GM23338 (cell line): Measurements from ENCODE around the gene WNT5B. TPM values are rescaled to one million over a fixed set of nuclear protein-coding genes. Genes with fewer than 3 reads are reported as not detected.

Experiments used
- ATAC-seq: fragments of 200-7000 bp; cut with Tn5 transposase; 3 replicates; pipeline ENCODE4 v1.9.1; 2020
- DNase-seq: peaks from one replicate; pipeline ENCODE4 v3.0.0-alpha.2; 2015; ENCODE audit warnings: low spot score
- H2AFZ ChIP-seq: fragments of 200-600 bp; sonication (generic); 2 replicates; pipeline ENCODE4 v1.8.0; 2016; ENCODE audit warnings: antibody characterized with exemption, mild to moderate bottlenecking, moderate library complexity
- H3F3A ChIP-seq: fragments of 200-600 bp; sonication (generic); replicated peaks from 2 replicates; pipeline ENCODE4 v1.8.0; 2017; ENCODE audit warnings: antibody characterized with exemption, mixed run types, low read depth
- H3K27ac ChIP-seq: fragments of 200-600 bp; sonication (generic); 2 replicates; pipeline ENCODE4 v1.6.1; 2016; ENCODE audit warnings: low read depth
- H3K27me3 ChIP-seq: fragments of 200-600 bp; sonication (generic); 2 replicates; pipeline ENCODE4 v1.8.0; 2016; ENCODE audit warnings: mild to moderate bottlenecking, mixed run types, moderate library complexity; ENCODE audit not compliant: insufficient read depth
- H3K36me3 ChIP-seq: fragments of 200-600 bp; sonication (generic); 2 replicates; pipeline ENCODE4 v1.8.0; 2016; ENCODE audit warnings: mild to moderate bottlenecking; ENCODE audit not compliant: insufficient read depth
- H3K4me1 ChIP-seq: fragments of 200-600 bp; sonication (generic); 2 replicates; pipeline ENCODE4 v1.8.0; 2016; ENCODE audit warnings: mild to moderate bottlenecking, moderate library complexity; ENCODE audit not compliant: insufficient read depth
- H3K4me2 ChIP-seq: fragments of 200-600 bp; sonication (generic); 2 replicates; pipeline ENCODE4 v1.7.1; 2017; ENCODE audit warnings: mixed run types
- H3K4me3 ChIP-seq: fragments of 200-600 bp; sonication (generic); 2 replicates; pipeline ENCODE4 v1.6.1; 2016; ENCODE audit warnings: mixed run types
- H3K79me2 ChIP-seq: fragments of 200-600 bp; sonication (generic); replicated peaks from 2 replicates; pipeline ENCODE4 v1.8.0; 2017; ENCODE audit warnings: mild to moderate bottlenecking; ENCODE audit not compliant: insufficient read depth
- H3K9me2 ChIP-seq: fragments of 200-600 bp; sonication (generic); 2 replicates; pipeline ENCODE4 v1.8.0; 2017; ENCODE audit not compliant: insufficient read depth
- H4K20me1 ChIP-seq: fragments of 200-600 bp; sonication (generic); replicated peaks from 2 replicates; pipeline ENCODE4 v1.8.0; 2017; ENCODE audit warnings: mild to moderate bottlenecking; ENCODE audit not compliant: insufficient read depth
- H3K27ac Mint-ChIP-seq: 2 replicates; pipeline ENCODE4 v1.8.0; 2020; ENCODE audit warnings: inconsistent platforms, mild to moderate bottlenecking, moderate library complexity, mixed read lengths
- H3K27me3 Mint-ChIP-seq: 3 replicates; pipeline ENCODE4 v1.8.0; 2022; ENCODE audit warnings: low read depth, mild to moderate bottlenecking, moderate library complexity, mixed read lengths, inconsistent platforms; ENCODE audit not compliant: insufficient read depth, poor library complexity
- H3K36me3 Mint-ChIP-seq: 3 replicates; pipeline ENCODE4 v1.8.0; 2021; ENCODE audit warnings: low read depth, mild to moderate bottlenecking, inconsistent platforms, moderate library complexity, mixed read lengths
- H3K4me1 Mint-ChIP-seq: 3 replicates; pipeline ENCODE4 v1.8.0; 2020; ENCODE audit warnings: mild to moderate bottlenecking, inconsistent platforms, mixed read lengths
- H3K4me3 Mint-ChIP-seq: 3 replicates; pipeline ENCODE4 v1.8.0; 2021; ENCODE audit warnings: moderate library complexity, mild to moderate bottlenecking, inconsistent platforms, mixed read lengths
- H3K9me3 Mint-ChIP-seq: 3 replicates; pipeline ENCODE4 v1.8.0; 2020; ENCODE audit warnings: moderate library complexity, mild to moderate bottlenecking, inconsistent platforms, mixed read lengths
- CREB1 ChIP-seq: fragments of 250-450 bp; sonication (Bioruptor Pico); IDR thresholded peaks from 2 replicates; pipeline ENCODE4 v1.5.0; 2020; ENCODE audit warnings: low read depth, mild to moderate bottlenecking, moderate library complexity
- JUNB ChIP-seq: IDR thresholded peaks from one replicate; pipeline ENCODE4 v1.6.1; 2016; ENCODE audit warnings: antibody characterized with exemption; ENCODE audit not compliant: unreplicated experiment
- polyA plus RNA-seq: library from polyadenylated mRNA; unstranded; fragments of >200 nt; fragmentation: Nextera tagmentation; extraction: Ambion mirVana; gene quantifications from 2 replicates; pipeline ENCODE4 v1.2.1, GENCODE V29; 2016
- total RNA-seq: library from RNA; depleted of rRNA; stranded (reverse); fragments of >200 nt; shearing (Covaris generic); gene quantifications from 2 replicates; pipeline ENCODE4 v1.2.3, GENCODE V29; 2014
- TF ChIP-seq, protein P1 (sequence below): fragments of 250-450 bp; sonication (Bioruptor Pico); IDR thresholded peaks from 2 replicates; pipeline ENCODE4 v1.5.0; 2020; ENCODE audit warnings: mild to moderate bottlenecking, moderate library complexity
- TF ChIP-seq, protein P2 (sequence below), 2 experiments: fragments of 200-600 bp in 1 of 2; sonication (generic) in 1 of 2; conservative IDR thresholded peaks; 2 replicates each; pipeline versions ENCODE4 v1.5.1 to v1.6.1; 2016 to 2017; ENCODE audit warnings: antibody characterized with exemption in 2 of 2, low read depth in 2 of 2, mild to moderate bottlenecking in 2 of 2, moderate library complexity in 1 of 2

Gene WNT5B
- total and polyA plus RNA-seq, 2 experiments from 2014 or later, result 1.4 to 2.7 TPM

DNA sequence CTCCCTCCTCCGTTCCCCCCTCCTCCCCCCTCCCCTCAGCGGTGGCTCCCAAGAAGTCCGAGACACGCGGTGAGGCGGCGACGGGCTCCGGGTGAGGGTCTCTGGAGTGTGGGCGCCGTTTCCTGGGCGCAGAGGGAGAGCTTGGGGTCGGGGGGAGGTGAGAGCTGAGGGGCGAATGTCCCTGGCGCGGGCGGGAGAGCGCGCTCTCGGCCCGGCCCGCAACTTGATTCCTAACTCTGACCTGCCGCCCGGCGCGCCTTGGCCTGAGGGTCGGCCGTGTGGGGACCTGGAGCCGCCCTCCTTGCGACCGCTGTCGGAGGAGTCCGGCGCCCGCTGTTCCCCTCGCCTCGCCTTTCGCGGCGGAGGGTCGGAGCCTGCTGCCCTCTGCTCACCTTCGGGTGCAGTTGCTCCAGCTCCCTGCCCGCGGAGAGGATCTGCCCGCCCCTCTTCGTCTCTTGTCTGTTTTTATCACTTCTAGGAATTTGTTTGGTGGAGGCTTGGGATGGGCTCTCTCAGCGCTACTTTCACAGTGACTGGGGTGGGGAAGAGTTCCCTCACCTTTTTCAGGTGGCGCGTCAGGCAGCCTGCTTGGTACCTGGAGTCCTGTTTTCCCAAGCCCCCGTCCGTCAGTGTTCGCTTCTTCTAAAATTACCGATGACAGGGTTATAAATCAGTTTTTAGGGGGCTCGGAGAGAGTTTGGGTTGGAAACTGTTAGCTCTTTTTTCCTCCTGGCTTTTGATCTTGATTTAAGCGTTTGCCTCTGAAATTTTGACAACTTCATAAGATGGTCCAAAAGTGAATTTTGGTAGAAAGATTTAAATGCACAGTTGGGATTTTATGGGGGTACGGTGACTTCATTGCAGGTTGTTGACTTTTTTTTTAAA, 62.3 kb downstream of the WNT5B start:
- peak; percentile 85 for ATAC-seq
- peak overlapping the region; percentile 94 for H3K27ac ChIP-seq
- peak overlapping the region; percentile 85 for H3K4me2 ChIP-seq
- peaks cover 9% of the 10 kb centered on the region for H3K4me1 ChIP-seq
- Mint-ChIP-seq H3K27me3 (peaks cover 11% of the 10 kb centered on the region), H3K9me3 (no peaks in the 10 kb centered on the region), H3K36me3 (peaks cover 10% of the 10 kb centered on the region), H3K4me3 (peak overlapping the region; percentile 91), H3K4me1 (peaks cover 18% of the 10 kb centered on the region), H3K27ac (peak overlapping the region; percentile 89)
- peak; percentile 86 for DNase-seq
- peak overlapping the region; percentile 83 for H2AFZ ChIP-seq
- H3K9me2 ChIP-seq, result no peaks in the 10 kb centered on the region
- no peaks in the 10 kb centered on the region for H3K36me3 ChIP-seq
- 0 out of 2 replicates have a peak, but pooled peaks have one; percentile 11 for TF ChIP-seq CREB1 (CRISPR knock-in tag)
- TF ChIP-seq, protein P1, sequence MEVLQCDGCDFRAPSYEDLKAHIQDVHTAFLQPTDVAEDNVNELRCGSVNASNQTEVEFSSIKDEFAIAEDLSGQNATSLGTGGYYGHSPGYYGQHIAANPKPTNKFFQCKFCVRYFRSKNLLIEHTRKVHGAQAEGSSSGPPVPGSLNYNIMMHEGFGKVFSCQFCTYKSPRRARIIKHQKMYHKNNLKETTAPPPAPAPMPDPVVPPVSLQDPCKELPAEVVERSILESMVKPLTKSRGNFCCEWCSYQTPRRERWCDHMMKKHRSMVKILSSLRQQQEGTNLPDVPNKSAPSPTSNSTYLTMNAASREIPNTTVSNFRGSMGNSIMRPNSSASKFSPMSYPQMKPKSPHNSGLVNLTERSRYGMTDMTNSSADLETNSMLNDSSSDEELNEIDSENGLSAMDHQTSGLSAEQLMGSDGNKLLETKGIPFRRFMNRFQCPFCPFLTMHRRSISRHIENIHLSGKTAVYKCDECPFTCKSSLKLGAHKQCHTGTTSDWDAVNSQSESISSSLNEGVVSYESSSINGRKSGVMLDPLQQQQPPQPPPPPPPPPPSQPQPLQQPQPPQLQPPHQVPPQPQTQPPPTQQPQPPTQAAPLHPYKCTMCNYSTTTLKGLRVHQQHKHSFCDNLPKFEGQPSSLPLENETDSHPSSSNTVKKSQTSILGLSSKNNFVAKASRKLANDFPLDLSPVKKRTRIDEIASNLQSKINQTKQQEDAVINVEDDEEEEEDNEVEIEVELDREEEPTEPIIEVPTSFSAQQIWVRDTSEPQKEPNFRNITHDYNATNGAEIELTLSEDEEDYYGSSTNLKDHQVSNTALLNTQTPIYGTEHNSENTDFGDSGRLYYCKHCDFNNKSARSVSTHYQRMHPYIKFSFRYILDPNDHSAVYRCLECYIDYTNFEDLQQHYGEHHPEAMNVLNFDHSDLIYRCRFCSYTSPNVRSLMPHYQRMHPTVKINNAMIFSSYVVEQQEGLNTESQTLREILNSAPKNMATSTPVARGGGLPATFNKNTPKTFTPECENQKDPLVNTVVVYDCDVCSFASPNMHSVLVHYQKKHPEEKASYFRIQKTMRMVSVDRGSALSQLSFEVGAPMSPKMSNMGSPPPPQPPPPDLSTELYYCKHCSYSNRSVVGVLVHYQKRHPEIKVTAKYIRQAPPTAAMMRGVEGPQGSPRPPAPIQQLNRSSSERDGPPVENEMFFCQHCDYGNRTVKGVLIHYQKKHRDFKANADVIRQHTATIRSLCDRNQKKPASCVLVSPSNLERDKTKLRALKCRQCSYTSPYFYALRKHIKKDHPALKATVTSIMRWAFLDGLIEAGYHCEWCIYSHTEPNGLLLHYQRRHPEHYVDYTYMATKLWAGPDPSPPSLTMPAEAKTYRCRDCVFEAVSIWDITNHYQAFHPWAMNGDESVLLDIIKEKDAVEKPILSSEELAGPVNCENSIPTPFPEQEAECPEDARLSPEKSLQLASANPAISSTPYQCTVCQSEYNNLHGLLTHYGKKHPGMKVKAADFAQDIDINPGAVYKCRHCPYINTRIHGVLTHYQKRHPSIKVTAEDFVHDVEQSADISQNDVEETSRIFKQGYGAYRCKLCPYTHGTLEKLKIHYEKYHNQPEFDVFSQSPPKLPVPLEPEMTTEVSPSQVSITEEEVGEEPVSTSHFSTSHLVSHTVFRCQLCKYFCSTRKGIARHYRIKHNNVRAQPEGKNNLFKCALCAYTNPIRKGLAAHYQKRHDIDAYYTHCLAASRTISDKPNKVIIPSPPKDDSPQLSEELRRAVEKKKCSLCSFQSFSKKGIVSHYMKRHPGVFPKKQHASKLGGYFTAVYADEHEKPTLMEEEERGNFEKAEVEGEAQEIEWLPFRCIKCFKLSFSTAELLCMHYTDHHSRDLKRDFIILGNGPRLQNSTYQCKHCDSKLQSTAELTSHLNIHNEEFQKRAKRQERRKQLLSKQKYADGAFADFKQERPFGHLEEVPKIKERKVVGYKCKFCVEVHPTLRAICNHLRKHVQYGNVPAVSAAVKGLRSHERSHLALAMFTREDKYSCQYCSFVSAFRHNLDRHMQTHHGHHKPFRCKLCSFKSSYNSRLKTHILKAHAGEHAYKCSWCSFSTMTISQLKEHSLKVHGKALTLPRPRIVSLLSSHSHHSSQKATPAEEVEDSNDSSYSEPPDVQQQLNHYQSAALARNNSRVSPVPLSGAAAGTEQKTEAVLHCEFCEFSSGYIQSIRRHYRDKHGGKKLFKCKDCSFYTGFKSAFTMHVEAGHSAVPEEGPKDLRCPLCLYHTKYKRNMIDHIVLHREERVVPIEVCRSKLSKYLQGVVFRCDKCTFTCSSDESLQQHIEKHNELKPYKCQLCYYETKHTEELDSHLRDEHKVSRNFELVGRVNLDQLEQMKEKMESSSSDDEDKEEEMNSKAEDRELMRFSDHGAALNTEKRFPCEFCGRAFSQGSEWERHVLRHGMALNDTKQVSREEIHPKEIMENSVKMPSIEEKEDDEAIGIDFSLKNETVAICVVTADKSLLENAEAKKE (CRISPR knock-in tag), result no peak
- TF ChIP-seq, protein P2, sequence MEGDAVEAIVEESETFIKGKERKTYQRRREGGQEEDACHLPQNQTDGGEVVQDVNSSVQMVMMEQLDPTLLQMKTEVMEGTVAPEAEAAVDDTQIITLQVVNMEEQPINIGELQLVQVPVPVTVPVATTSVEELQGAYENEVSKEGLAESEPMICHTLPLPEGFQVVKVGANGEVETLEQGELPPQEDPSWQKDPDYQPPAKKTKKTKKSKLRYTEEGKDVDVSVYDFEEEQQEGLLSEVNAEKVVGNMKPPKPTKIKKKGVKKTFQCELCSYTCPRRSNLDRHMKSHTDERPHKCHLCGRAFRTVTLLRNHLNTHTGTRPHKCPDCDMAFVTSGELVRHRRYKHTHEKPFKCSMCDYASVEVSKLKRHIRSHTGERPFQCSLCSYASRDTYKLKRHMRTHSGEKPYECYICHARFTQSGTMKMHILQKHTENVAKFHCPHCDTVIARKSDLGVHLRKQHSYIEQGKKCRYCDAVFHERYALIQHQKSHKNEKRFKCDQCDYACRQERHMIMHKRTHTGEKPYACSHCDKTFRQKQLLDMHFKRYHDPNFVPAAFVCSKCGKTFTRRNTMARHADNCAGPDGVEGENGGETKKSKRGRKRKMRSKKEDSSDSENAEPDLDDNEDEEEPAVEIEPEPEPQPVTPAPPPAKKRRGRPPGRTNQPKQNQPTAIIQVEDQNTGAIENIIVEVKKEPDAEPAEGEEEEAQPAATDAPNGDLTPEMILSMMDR (conservative IDR thresholded peaks at IDR 0.05; ENCODE audit: low read depth in 2 of 2), result no peak
- no peak for TF ChIP-seq JUNB
- no peaks in the 10 kb centered on the region for H3K27me3 ChIP-seq
- 0 out of 2 replicates have a peak, but pooled peaks cover 16% of the 10 kb centered on the region for H4K20me1 ChIP-seq
- H3F3A ChIP-seq, result no peaks in the 10 kb centered on the region
- peak overlapping the region; percentile 96 for H3K4me3 ChIP-seq
- H3K79me2 ChIP-seq, result peaks cover 50% of the 10 kb centered on the region
